ENCODE data around the gene SLC38A4.
"Not testable (repeated sequence)": the region's sequence is repeated elsewhere in the genome, so short reads cannot be mapped to it uniquely, and the experiment has no call there.

SLC38A4 gene

DNA sequence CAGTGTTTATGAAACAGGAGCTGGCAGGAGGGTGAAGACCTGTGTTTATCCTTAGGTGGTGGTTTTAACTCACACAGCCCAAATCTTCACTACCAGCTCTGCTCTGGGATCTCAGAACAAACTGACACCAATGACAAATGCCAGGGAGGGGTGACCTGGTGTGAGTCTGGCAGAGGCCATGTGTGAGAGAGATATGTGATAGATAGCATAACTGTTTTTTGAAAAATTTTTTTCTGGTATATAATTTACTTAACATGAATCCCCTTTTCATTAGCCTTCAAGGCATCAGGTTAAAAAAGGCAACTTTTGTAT, 51.5 kb downstream of the SLC38A4 start:
- DNase-seq = no peak

- DNase-seq = no peak
Measured at GRCh38 chr12:46773586-46774321, 52.0 kb downstream of the SLC38A4 start.

DNA sequence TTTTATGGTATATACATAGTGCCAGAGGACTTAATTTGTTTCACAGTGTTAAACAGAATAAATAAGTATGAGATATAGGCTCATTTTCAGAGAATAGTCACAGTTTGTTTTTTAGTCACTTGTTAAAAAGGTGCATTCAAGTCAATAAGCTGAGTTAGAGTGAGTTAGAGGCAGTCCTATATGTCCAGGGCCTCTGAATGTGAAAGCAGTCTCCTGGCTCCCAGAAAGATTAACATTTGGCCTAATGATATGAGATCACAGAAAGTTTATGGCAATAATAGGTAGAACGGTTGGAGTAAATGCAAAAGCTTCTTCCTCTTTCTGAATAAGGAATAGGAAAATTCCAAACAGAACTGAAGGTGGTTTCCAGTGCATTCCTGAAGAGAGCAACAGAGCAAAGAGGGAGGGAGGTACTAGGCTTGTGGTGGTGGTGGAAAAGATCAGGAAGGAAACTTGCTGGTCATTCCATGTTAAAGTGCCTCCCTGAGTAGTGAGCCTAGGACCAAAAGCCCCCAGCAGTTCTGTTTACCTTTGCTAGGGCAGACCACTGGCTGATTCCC, 54.4 kb downstream of the SLC38A4 start:
- no peak for DNase-seq

- DNase-seq = no peak
Measured at GRCh38 chr12:46770501-46771183, 55.2 kb downstream of the SLC38A4 start.

GRCh38 chr12:46764005-46764404, 61.8 kb downstream of the SLC38A4 start:
- no peak for DNase-seq

GRCh38 chr12:46763230-46763629, 62.6 kb downstream of the SLC38A4 start:
- peak; percentile 53 for DNase-seq

- DNase-seq = no peak
Measured at GRCh38 chr12:46754550-46754949, 71.2 kb downstream of the SLC38A4 start.

GRCh38 chr12:46752396-46752795, 73.4 kb downstream of the SLC38A4 start:
- DNase-seq = no peak

DNA sequence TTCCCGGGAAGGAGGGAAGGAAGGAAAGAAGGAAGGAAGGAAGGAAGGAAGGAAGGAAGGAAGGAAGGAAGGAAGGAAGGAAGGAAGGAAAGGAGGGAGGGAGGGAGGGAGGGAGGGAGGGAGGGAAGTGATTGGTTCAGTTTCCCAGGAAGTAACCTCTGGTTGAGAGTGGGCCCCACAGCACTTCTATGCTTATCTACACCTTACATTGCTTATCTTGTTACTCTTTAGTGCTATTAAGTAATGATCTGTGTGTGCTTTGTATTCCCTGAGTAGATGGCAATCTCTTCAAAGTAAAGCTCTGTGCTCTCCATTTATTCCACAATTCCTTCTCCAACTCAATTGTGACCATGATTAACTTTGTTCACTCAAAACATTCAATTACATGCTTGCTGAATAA, 74.6 kb downstream of the SLC38A4 start:
- no peak for DNase-seq

DNA sequence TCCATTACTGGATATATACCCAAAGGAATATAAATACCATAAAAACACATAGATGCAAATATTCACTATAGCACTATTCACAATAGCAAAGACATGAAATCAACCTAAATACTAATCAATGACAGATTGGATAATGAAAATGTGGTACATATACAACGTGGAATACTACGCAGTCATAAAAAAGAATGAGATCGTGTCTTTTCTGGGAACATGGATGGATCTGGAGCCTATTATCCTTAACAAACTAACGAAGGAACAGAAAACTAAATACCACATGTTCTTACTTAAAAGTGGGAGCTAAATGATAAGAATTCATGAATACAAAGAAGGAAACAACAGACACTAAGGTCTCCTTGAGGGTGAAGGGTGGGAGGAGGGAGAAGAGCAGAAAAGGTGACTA, 76.5 kb downstream of the SLC38A4 start:
- no peak for DNase-seq

DNA sequence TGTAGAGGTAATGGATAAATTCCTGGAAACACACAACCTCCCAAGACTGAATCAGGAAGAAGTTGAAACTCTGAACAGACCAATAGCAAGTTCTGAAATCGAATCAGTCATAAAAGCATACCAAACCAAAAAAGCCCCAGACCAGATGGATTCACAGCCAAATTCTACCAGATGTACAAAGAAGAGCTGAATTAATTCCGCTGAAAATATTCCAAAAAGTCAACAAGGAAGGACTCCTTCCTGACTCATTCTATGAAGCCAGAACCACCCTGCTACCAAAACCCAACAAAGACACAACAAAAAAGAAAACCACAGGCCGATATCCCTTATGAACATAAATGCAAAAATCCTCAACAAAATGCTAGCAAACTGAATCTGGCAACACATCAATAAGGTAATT, 81.5 kb downstream of the SLC38A4 start:
- no peak for DNase-seq

GRCh38 chr12:46743456-46743855, 82.3 kb downstream of the SLC38A4 start:
- DNase-seq = no peak

- DNase-seq = not testable (repeated sequence)
Measured at GRCh38 chr12:46742271-46742670, 83.5 kb downstream of the SLC38A4 start.

DNA sequence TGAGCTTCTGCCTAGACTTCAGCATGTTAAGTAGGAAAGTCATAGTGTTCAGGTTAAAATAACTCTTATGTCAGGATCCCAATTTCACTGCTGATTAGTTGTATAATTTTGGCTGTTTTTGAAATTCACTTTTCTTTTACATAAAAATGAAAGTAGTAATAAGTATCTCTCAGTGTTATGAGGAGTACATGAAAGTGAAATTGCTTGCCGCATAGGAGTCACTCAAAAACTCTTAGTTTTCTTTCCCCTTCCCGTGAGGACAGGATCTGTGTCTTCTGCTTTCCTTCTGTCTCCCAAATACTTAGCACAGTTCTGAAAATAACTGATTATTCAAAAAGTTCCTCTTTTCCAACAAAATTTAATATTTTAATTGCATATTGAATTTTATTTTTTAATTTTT, 100.5 kb downstream of the SLC38A4 start:
- DNase-seq = no peak

- no peak for DNase-seq
Measured at GRCh38 chr12:46723629-46724419, 102.0 kb downstream of the SLC38A4 start.

GRCh38 chr12:46722394-46723185, 103.2 kb downstream of the SLC38A4 start:
- DNase-seq = no peak

DNA sequence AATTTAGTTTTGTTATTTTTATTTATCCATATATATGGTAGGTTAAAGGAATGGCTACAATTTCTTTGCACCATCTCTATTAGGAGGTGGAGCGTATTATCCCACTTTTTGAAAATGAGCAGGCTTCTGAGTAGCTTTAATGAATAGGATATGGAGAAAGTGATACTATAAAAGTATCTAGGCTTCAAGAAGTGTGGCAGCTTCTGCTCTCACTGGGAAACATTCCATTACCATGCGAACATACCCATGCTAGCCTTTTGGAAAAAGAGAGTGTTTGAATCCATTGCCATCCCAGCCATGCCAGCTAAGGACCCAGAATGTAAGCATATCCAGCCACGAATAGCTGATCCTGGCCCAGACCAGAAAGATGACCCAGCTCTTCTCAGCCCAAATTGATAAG, 107.3 kb downstream of the SLC38A4 start:
- no peak for DNase-seq

DNA sequence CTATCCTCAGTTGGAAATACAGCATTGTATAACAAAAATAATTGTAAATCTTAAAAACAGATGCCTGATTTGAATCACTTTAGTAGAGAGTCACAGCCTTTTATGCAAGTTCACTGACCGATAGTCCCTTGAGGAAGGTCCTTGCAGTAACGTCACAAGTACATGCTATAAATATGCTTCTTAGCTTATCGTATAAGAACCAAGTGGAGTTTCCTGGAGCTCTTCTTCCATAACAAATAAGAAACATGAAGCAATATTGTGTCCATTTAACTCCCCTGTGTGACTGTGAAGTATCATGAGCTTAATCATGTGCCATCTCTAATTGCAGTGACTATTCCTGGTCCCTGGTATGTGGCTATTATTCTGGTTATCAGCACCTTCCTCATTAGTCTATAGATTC, 107.9 kb downstream of the SLC38A4 start:
- DNase-seq = no peak

- no peak for DNase-seq
Measured at GRCh38 chr12:46717159-46717558, 108.6 kb downstream of the SLC38A4 start.
